GM12878 (cell line): ENCODE data around the gene ELF2.

ENCODE experiments used
- EP300 ChIP-seq, 2 experiments: fragments of 150-350 bp in 1 of 2; IDR thresholded peaks; 2 replicates each; pipeline ENCODE4 v1.6.1; 2011 to 2012; ENCODE audit warnings: low read depth in 2 of 2, low read length in 2 of 2, borderline replicate concordance in 1 of 2, improper control_type of control experiment in 1 of 2, inconsistent platforms in 1 of 2; ENCODE audit not compliant: control insufficient read depth in 1 of 2
- HDAC2 ChIP-seq: fragments of 200-600 bp; sonication (generic); IDR thresholded peaks from 2 replicates; pipeline ENCODE4 v1.6.1; 2017
- POLR2A ChIP-seq: IDR thresholded peaks from 2 replicates; pipeline ENCODE4 v1.6.1; 2011; ENCODE audit warnings: low read depth, mild to moderate bottlenecking, low read length
- TF ChIP-seq, protein P1 (sequence below), 3 experiments: IDR thresholded peaks in 2 of 3; conservative IDR thresholded peaks in 1 of 3; 2 replicates each; pipeline ENCODE4 v1.5.1; 2011; ENCODE audit warnings: low read depth in 3 of 3, low read length in 3 of 3, mild to moderate bottlenecking in 3 of 3, control low read depth in 2 of 3, moderate library complexity in 2 of 3, inconsistent platforms in 1 of 3, mixed read lengths in 1 of 3; ENCODE audit not compliant: control insufficient read depth in 2 of 3, insufficient read depth in 1 of 3; ENCODE audit errors: extremely low read depth in 1 of 3

DNA sequence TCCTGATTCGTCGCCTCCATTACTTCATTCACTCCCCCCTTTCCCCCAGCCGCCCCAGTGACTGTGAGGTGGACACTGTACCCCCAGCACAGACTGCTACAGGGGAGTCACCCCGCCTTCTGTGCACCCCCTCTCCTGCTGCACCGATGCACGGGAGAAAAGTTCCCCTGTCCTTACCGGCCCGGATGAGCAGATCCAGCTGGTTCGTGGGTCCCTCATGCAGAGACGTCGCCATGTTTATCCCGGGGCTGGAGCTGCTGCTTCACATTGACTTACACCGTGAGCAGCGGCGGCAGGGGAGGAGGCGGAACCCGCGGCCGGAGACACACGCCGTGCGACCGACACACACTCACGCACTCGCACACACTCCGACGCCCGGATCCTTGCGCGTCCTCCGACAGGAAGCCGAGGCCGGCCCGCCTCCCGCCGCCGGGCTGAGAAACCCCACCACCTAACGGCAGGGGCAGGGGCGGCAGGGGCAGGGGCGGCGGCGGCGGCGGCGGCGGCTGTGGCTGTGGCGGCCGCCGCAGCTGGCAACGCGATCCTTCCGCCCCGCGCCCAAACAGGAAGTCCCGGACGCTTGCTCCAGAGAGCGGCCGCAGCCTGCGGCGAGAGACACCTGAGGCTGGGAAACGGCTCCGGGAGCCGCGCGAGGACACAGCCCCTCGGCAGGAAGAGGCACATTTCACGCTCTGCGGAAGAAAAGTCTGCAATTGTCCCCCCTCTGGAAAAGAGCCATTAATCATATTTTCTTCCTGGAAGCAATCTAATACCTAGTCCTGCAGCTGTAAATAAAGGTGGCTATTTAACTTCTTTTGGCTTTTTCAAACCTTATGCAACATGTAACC, 92.8 kb downstream of the ELF2 start:
- TF ChIP-seq POLR2A, result peak; percentile 87
- TF ChIP-seq, protein P1, sequence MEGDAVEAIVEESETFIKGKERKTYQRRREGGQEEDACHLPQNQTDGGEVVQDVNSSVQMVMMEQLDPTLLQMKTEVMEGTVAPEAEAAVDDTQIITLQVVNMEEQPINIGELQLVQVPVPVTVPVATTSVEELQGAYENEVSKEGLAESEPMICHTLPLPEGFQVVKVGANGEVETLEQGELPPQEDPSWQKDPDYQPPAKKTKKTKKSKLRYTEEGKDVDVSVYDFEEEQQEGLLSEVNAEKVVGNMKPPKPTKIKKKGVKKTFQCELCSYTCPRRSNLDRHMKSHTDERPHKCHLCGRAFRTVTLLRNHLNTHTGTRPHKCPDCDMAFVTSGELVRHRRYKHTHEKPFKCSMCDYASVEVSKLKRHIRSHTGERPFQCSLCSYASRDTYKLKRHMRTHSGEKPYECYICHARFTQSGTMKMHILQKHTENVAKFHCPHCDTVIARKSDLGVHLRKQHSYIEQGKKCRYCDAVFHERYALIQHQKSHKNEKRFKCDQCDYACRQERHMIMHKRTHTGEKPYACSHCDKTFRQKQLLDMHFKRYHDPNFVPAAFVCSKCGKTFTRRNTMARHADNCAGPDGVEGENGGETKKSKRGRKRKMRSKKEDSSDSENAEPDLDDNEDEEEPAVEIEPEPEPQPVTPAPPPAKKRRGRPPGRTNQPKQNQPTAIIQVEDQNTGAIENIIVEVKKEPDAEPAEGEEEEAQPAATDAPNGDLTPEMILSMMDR (IDR thresholded peaks at IDR 0.05 in 2 of 3, conservative IDR thresholded peaks at IDR 0.05 in 1 of 3; ENCODE audit: control insufficient read depth in 2 of 3, extremely low read depth in 1 of 3, insufficient read depth in 1 of 3, low read depth in 3 of 3, low read length in 3 of 3), result 0 out of 6 replicates have a peak, but pooled peaks of 2 of the 3 experiments have one; percentile 2 to 32
- no peak for TF ChIP-seq EP300 (IDR thresholded peaks at IDR 0.05; ENCODE audit: borderline replicate concordance in 1 of 2, control insufficient read depth in 1 of 2, low read depth in 2 of 2, low read length in 2 of 2)
- TF ChIP-seq HDAC2, result no peak
